ENCODE measurements around the gene DHX40. TPM values are rescaled to one million over a fixed set of nuclear protein-coding genes. Genes with fewer than 3 reads are reported as not detected.

The DHX40 gene
- total and polyA plus RNA-seq, 2 of the 13 experiments (the other 11 are each of a cell fraction or from before 2014, with no cell fraction given) = 22.2 to 37.0 TPM

DNA sequence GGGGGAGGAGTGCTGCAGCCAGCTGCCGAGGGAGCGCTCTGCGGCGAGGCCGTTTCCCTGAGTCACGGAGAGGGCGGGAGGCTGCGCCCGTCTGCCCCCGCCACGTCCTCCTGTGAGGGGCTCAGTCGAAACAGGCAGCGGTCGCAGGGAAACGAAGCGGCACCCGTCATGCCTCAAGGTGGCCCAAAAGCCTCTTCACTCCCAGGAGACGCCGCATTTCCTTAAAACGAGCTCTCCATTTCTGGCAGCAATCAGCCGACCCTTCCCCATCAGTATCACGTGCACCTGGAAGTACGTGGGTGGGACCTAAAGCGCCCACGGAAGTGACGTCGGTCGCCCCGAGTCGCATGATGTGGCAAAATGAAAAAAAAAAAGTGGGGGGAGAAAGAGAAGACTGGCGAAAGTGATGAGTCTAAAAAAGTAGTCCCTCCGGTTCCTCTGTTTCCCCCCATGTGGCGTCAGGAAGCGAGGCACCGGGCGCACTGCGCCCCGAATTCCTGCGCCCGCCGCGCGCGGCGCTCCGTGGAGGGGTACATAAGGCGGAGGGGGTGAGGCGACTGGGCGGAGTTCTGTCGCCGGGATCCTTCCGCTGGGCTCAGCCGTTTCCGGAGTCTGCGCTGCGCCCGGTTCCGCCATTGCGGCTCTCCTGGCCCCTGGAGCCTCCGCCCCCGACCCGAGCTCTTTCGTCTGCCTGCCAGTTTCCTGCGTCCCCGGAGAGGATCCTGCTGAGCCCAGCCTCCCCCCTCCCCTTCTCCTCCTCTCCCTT, 54.1 kb downstream of the DHX40 start, which contains the start of gene CLTC (continued):
- TF ChIP-seq HMG20B (CRISPR knock-in tag; conservative IDR thresholded peaks at IDR 0.05) (peak; percentile 36; the same call in 1 of the 2 replicates), NFE2L2 (IDR thresholded peaks at IDR 0.05; ENCODE audit: low read length) (peak; percentile 78), ZNF616 (CRISPR knock-in tag; IDR thresholded peaks at IDR 0.05; ENCODE audit: low read depth) (0 out of 2 replicates have a peak, but pooled peaks have one; percentile 58), ZFP36L1 (CRISPR knock-in tag; IDR thresholded peaks at IDR 0.05) (no peak; the same call in 1 of the 2 replicates), ZNF430 (CRISPR knock-in tag; IDR thresholded peaks at IDR 0.05) (peak; percentile 99), NFKBIZ (CRISPR knock-in tag; IDR thresholded peaks at IDR 0.05) (0 out of 2 replicates have a peak, but pooled peaks have one; percentile 86), ZNF337 (CRISPR knock-in tag; IDR thresholded peaks at IDR 0.05; ENCODE audit: borderline replicate concordance, low read depth) (peak; percentile 71; the same call in 1 of the 2 replicates), AGO1 (IDR thresholded peaks at IDR 0.05; ENCODE audit: low read depth, low read length, poor library complexity, severe bottlenecking) (peak; percentile 90)
- TF ChIP-seq, protein P1, sequence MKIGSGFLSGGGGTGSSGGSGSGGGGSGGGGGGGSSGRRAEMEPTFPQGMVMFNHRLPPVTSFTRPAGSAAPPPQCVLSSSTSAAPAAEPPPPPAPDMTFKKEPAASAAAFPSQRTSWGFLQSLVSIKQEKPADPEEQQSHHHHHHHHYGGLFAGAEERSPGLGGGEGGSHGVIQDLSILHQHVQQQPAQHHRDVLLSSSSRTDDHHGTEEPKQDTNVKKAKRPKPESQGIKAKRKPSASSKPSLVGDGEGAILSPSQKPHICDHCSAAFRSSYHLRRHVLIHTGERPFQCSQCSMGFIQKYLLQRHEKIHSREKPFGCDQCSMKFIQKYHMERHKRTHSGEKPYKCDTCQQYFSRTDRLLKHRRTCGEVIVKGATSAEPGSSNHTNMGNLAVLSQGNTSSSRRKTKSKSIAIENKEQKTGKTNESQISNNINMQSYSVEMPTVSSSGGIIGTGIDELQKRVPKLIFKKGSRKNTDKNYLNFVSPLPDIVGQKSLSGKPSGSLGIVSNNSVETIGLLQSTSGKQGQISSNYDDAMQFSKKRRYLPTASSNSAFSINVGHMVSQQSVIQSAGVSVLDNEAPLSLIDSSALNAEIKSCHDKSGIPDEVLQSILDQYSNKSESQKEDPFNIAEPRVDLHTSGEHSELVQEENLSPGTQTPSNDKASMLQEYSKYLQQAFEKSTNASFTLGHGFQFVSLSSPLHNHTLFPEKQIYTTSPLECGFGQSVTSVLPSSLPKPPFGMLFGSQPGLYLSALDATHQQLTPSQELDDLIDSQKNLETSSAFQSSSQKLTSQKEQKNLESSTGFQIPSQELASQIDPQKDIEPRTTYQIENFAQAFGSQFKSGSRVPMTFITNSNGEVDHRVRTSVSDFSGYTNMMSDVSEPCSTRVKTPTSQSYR (CRISPR knock-in tag; IDR thresholded peaks at IDR 0.05; ENCODE audit: borderline replicate concordance) = peak; percentile 80
- TF ChIP-seq, protein P2, sequence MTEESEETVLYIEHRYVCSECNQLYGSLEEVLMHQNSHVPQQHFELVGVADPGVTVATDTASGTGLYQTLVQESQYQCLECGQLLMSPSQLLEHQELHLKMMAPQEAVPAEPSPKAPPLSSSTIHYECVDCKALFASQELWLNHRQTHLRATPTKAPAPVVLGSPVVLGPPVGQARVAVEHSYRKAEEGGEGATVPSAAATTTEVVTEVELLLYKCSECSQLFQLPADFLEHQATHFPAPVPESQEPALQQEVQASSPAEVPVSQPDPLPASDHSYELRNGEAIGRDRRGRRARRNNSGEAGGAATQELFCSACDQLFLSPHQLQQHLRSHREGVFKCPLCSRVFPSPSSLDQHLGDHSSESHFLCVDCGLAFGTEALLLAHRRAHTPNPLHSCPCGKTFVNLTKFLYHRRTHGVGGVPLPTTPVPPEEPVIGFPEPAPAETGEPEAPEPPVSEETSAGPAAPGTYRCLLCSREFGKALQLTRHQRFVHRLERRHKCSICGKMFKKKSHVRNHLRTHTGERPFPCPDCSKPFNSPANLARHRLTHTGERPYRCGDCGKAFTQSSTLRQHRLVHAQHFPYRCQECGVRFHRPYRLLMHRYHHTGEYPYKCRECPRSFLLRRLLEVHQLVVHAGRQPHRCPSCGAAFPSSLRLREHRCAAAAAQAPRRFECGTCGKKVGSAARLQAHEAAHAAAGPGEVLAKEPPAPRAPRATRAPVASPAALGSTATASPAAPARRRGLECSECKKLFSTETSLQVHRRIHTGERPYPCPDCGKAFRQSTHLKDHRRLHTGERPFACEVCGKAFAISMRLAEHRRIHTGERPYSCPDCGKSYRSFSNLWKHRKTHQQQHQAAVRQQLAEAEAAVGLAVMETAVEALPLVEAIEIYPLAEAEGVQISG (CRISPR knock-in tag; IDR thresholded peaks at IDR 0.05) = peak; percentile 91
- TF ChIP-seq, protein P3, sequence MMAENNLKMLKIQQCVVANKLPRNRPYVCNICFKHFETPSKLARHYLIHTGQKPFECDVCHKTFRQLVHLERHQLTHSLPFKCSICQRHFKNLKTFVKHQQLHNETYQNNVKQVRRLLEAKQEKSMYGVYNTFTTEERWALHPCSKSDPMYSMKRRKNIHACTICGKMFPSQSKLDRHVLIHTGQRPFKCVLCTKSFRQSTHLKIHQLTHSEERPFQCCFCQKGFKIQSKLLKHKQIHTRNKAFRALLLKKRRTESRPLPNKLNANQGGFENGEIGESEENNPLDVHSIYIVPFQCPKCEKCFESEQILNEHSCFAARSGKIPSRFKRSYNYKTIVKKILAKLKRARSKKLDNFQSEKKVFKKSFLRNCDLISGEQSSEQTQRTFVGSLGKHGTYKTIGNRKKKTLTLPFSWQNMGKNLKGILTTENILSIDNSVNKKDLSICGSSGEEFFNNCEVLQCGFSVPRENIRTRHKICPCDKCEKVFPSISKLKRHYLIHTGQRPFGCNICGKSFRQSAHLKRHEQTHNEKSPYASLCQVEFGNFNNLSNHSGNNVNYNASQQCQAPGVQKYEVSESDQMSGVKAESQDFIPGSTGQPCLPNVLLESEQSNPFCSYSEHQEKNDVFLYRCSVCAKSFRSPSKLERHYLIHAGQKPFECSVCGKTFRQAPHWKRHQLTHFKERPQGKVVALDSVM (CRISPR knock-in tag; IDR thresholded peaks at IDR 0.05) = peak; percentile 66
- TF ChIP-seq, protein P4, sequence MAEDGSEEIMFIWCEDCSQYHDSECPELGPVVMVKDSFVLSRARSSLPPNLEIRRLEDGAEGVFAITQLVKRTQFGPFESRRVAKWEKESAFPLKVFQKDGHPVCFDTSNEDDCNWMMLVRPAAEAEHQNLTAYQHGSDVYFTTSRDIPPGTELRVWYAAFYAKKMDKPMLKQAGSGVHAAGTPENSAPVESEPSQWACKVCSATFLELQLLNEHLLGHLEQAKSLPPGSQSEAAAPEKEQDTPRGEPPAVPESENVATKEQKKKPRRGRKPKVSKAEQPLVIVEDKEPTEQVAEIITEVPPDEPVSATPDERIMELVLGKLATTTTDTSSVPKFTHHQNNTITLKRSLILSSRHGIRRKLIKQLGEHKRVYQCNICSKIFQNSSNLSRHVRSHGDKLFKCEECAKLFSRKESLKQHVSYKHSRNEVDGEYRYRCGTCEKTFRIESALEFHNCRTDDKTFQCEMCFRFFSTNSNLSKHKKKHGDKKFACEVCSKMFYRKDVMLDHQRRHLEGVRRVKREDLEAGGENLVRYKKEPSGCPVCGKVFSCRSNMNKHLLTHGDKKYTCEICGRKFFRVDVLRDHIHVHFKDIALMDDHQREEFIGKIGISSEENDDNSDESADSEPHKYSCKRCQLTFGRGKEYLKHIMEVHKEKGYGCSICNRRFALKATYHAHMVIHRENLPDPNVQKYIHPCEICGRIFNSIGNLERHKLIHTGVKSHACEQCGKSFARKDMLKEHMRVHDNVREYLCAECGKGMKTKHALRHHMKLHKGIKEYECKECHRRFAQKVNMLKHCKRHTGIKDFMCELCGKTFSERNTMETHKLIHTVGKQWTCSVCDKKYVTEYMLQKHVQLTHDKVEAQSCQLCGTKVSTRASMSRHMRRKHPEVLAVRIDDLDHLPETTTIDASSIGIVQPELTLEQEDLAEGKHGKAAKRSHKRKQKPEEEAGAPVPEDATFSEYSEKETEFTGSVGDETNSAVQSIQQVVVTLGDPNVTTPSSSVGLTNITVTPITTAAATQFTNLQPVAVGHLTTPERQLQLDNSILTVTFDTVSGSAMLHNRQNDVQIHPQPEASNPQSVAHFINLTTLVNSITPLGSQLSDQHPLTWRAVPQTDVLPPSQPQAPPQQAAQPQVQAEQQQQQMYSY (CRISPR knock-in tag; IDR thresholded peaks at IDR 0.05) = 0 out of 2 replicates have a peak, but pooled peaks have one; percentile 34
- TF ChIP-seq, protein P5, sequence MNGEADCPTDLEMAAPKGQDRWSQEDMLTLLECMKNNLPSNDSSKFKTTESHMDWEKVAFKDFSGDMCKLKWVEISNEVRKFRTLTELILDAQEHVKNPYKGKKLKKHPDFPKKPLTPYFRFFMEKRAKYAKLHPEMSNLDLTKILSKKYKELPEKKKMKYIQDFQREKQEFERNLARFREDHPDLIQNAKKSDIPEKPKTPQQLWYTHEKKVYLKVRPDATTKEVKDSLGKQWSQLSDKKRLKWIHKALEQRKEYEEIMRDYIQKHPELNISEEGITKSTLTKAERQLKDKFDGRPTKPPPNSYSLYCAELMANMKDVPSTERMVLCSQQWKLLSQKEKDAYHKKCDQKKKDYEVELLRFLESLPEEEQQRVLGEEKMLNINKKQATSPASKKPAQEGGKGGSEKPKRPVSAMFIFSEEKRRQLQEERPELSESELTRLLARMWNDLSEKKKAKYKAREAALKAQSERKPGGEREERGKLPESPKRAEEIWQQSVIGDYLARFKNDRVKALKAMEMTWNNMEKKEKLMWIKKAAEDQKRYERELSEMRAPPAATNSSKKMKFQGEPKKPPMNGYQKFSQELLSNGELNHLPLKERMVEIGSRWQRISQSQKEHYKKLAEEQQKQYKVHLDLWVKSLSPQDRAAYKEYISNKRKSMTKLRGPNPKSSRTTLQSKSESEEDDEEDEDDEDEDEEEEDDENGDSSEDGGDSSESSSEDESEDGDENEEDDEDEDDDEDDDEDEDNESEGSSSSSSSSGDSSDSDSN (CRISPR knock-in tag; IDR thresholded peaks at IDR 0.05) = peak; percentile 96

Measured in HepG2 (cell line).